Measurements from ENCODE around the gene KLHDC4.

GRCh38 chr16:87662254-87663204 is 103.3 kb downstream of the KLHDC4 start:
- TF ChIP-seq EZH2 (IDR thresholded peaks at IDR 0.05; ENCODE audit: low read depth, unreplicated experiment) = no peak
- TF ChIP-seq, protein P1, sequence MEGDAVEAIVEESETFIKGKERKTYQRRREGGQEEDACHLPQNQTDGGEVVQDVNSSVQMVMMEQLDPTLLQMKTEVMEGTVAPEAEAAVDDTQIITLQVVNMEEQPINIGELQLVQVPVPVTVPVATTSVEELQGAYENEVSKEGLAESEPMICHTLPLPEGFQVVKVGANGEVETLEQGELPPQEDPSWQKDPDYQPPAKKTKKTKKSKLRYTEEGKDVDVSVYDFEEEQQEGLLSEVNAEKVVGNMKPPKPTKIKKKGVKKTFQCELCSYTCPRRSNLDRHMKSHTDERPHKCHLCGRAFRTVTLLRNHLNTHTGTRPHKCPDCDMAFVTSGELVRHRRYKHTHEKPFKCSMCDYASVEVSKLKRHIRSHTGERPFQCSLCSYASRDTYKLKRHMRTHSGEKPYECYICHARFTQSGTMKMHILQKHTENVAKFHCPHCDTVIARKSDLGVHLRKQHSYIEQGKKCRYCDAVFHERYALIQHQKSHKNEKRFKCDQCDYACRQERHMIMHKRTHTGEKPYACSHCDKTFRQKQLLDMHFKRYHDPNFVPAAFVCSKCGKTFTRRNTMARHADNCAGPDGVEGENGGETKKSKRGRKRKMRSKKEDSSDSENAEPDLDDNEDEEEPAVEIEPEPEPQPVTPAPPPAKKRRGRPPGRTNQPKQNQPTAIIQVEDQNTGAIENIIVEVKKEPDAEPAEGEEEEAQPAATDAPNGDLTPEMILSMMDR (conservative IDR thresholded peaks at IDR 0.05; ENCODE audit: low read depth in 2 of 2) = peak; percentile 28 to 31; a peak in 1 of 4 replicates
- TF ChIP-seq ZNF114 (CRISPR knock-in tag; IDR thresholded peaks at IDR 0.05) = no peak

Data from GM23338 (cell line).